Measurements from ENCODE around the gene ZNF219.

The ZNF219 gene

DNA sequence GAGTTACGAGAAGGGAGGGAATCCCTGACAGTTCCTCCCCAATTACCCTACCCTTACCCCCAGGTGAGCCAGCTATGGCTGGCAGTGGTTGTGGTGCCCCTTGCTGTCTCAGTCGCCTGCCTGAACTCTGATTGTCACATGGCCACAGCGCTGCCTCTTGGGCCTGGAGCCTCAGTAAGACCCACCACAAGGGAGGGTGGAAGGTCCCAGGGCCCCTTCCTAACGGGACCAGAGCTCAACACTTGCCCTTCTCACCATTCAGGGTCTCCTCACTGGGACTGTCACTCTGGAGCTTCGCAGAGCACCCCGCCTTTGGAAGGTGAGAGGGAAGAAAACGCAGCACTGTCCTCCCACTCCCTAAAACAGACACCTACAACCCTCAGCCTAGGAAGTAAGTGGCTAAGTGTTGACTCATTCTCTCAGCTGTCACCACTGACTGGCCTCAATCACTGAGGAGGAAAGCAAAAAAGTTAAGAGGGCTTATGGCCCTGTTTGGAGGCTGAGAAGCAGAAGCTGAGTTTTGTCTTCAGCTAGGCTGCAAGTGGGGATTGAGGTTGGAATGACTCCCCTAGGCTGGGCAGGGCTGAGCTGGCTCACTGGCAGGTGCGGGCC is 3.5 kb upstream of the ZNF219 start:
- FAIRE-seq: no peak

DNA sequence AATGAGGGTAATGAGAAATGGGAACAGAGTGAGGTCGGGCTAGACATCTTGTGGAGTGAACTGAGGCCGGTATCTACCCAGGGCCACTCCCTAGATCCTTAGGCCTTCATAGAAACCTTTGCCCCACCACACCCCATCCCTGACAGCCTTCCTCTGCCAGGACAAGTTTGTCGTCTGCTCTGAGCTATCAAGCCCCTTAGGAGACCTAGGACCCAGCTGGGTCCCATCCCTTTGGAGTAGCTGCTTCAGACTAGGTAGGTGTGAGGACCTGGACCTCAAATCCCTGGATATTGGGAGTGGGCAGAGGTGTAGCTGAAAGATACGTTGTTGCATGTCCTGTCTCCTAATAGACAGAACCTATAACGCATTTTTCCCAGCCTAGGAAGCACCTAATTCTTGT is 2.5 kb upstream of the ZNF219 start, which contains the start of gene TMEM253:
Gene TMEM253 (plus strand): TSS at position 136 of the 400 bp plus-strand sequence. CDS start 278 bp downstream, outside the sequence.
- no peak for FAIRE-seq

DNA sequence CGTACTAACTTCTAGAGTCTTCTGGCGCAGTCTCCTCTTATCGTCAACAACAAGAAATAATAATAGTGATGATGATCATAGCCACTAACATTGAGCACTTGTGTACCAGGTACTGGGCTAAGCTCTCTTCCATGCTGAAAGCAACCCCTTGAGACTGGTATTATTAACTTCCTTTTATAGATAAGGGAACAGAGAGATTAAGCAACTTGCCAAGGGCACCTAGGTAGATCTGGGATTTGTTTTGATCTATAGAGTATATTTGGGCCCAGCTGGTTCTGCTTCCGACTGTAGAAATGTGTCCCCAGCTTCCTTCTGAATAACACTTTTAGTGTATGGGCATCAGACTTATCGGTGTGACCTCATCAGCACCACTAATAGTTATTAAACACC is 1.1 kb upstream of the ZNF219 start:
- no peak for FAIRE-seq

DNA sequence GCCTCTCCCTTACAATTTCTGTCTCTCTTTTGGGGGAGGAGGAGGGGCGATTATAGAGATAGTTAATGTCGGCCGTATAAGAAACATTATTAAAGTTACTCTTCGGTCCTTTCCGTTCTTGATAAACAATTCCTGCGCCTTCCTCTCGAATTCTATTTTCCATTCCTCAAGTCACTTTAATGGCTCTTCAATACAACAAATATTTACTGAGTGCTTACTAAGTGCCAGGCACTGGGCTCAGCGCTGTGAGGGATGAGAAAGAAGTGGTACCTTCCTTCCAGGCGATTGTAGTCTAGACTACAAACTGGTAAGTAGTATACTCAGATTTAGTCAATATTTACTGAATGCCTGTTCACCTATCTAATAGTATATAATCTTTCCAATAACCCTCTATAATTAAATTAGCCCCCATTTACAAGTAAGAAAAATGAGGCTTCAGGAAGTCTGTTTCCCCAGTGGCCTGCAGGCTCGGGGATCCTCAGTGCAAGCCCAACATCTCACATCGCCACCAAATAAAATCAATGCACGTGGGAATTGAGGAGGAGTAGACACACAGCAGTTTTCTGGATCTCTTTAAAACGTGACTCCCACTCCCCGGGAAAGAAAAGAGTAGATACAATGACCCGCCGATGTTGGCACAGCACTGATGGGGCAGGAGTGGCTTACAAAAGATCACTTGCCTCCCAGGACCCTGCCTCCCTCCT is 589 bp upstream of the ZNF219 start:
- no peak for FAIRE-seq

DNA sequence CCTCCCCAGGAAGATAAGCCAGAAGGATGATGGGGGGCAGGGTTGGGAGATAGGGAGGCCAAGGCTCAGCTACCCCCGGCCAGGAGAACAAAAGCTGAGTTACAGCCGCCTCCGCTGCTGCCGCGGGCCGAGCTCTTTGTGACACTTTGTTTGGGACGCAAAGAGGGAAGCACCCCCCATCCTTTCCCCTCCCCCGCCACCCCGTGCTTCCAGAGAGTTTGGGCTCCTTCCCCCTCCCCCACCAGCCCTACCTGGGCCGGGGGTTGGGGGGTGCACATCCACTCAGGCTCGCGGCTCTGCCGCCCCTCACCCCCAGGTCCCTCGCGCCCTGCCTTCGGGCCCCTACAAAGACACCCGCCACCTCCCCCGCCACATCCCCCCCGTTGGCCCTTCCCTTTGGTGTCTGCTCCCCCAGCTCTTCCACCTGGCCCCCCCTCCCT is 799 bp downstream of the ZNF219 start:
- no peak for FAIRE-seq

DNA sequence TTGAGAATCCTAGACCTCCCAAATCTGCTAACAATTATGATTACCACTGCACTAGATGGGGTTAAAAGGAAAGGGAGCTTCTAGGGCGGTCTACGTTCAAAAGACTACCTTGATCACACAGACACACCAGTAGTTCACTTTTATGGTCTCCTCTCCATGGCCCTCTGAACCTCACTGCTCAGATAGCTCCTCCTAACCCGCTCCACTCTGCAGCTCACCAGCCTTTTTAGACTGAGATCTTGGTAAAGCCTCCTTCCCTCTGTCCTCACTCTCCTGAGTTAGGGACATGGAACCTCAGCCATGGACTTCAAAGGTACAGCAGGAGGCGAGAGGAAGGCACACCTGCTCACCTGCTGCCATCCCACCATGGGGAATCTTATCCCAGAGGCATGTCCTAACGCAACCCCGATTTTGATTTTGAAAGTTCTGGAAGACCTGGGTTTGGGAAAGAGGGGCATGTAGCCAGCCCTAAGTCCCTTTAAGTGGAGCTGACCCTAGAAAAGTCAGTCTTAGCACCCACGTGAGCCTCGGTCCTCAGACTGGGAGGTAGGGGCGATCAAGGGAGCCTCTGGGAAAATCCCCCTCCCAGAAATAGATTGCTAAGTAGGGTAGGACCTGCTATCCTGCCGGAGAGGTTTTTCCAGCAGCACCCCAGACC is 1.3 kb downstream of the ZNF219 start:
- no peak for FAIRE-seq

DNA sequence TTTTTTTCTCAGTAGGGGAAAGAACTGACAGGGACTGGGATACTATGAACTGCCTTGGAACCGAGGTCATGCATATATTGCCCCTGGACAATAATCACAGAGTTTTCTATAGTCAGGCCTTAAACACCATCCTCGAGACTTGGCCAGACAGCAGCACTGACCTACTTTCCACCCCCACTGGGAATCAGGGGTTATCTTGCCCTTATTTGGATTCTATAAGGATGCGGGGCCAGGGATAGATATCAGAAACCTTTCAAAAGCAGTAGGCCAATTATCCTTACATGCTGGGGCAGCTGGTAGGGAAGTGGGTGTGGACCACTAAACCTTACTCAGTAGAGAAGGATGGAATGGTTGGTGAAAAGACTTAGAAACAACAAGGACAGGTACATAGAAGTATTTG is 2.0 kb downstream of the ZNF219 start:
- no peak for FAIRE-seq

DNA sequence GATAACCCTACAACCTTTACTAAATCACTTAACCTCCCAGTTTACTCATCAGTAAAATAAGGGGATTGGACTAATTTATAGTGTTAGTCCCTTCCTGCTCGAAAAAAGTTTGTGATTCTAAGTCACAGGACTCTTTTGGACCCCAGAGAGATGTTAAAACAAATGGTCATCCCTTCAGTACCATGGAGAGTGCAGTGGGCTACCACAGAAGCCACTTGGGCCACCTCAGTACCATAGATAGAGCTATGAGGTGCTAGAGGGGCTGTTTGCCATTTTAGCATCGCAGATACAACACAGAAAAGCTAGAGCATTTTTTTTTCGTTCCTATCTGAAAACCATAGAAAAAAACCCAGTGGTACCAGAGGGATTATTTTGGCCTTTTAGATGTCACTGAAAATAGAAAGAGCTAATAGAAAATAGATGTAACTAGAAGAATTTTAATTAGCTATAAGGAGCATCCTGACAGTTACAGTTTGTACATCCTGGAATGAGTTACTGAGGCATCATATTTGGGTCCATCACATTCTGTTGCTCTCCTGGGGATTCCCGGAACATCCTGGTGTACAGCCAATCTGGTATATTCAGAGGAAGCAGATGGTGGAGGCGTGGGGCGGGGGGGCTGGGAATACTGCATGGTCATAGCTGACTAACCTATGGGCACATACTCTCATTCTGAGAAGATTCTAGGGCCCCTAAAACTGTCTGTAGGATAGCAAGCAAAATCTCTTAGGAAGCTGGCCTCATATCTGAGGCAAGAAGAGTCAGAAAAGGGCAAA is 2.8 kb downstream of the ZNF219 start:
- no peak for FAIRE-seq

DNA sequence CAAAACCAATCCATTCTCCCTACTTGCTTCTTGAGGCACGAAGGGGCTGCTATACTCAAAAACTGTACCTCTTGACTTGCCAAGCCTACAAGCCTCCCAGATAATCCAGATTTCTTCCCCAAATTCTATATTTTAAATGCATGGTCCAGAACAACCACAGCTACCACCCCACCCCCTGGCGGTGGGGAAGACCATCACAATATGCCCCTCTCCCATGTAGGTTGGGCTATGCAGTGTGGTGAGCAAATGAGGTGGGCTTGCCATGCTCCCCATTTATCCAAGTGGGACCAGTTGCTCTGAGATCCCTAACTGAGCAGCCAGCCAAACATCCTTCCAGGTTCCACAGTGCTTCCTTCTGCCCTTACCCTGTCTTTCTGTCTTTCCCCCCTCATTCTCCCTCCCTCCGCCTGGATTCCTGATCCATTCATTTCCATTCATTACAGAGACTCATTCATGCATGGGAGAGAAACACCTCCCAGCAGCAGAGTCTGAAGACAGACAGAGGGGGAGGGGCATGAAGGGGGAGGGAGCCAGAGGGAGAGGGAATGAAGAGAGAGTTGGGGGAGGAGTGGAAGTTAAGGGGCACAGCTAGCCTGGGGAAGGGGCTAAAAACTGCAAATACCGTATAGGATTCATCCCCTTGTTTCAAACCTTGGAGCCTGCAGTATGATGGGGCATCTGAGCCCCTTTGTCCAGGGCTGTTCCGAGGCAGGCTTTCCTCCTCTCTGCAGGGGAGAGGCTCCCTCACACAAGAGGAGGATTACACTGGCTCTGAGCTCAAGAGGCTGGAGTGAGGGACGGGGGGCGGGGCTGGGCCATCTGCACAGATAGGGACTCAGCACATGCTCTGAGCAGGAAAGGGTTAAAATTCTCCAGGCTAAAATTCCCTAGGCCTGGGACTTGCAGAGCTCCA is 4.4 kb downstream of the ZNF219 start:
- FAIRE-seq: no peak

DNA sequence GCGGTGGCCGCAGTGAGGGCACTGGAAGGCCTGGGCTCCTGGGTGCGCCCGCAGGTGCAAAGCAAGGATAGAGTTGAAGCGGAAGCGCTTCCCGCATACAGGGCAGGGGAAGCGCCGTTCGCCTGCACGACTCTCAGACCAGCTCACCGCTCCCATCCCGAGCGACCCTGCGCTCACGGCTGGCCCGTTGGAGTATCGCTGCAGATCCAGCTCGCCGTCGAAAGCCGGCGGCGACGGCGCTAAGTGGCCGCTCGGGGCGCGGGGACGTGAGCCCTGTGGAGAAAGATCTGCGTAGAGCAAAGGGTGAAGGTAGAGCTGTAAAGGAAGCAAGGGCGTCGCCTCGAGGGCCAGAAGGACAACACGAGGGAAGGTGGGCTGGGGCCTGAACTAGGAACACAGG is 5.4 kb downstream of the ZNF219 start:
- no peak for FAIRE-seq

DNA sequence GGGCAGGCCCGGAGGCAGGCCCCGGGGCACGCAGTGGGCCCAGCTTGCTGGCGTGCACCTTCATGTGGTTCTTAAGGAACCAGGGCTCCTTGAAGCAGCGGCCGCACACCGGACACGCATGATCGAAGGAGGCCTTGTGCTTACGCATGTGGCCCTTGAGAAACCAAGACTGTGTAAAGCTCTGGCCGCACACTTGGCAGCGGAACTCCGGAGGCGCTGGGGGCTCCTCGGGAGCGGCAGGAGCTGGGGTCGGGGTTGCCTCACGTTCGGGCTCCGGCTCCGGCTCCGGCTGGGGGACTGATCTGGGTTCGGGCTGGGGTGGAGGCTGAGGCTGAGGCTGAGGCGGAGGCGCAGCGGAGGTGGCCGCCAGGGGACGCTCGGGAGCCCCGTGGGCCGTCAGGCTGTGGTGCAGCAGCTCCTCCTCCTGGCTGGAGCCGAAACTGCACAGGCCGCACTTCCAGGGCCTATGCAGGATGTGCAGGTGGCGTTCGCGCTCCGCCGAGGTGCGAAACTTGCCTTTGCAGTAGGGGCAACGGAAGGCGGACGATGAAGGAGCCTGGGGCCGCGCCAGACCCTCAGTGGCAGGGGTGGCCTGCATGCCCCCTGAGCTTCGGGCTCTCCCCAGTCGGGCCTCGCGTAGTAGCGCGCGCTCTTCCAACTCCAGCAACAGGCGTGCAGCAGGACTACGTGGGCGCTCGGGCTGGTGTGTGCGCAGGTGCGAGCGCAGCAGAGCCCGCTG is 6.0 kb downstream of the ZNF219 start:
- no peak for FAIRE-seq

DNA sequence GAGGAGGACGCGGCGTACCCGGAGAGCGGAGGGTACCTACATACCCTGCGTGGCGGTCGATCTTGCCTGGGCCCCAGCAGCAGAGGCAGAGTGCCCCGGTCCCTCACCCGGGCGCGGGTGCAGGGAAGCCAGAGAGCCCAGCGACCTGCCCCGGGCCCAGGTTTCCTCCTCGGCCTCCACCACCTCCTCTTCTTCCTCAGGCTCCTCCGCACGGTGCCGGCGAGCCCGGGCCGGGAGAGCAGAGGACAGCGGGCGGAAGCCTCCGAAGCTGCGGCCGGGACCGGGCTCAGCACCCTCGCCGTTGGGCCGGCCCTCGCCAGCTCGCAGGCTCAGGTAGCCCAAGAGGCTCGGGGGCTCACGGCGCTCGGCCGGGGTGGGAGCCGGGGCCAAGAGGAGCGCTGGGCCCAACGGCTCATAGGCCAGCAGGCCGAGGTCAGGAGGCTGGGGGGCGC is 6.6 kb downstream of the ZNF219 start:
- no peak for FAIRE-seq

DNA sequence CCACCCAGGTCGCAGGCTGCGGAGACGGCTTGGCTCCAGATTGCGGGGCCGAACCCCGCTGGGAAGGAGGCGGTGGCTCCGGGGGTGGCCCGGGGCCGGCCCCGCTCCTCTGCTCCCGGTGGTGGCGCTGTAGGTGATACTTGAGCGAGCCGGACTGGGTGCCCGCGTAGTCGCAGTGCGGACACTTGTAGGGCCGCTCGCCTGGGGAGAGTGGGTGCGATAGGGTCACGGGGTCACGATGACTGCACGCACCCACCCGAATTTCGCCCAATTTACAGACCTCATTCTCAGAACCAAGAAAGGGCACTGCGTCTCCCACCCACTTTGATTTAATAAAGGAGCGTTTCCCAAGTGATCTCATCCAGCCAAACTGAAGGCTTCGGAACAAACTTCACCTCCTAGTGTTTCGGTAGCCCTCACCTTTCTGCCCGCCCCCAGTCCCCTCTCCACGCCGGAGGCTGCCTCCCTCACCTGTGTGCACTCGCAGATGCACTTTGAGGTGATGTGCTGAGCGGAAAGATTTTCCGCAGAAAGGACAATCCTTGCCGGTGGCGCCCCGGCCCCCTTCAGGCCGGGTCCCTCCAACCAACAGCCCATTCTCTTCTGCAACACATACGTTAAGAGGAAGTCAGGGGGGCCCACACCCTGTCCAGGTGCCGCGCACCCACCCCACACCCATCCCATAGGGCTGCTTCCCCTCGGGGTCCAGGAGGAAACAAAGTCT is 7.4 kb downstream of the ZNF219 start:
- no peak for FAIRE-seq

DNA sequence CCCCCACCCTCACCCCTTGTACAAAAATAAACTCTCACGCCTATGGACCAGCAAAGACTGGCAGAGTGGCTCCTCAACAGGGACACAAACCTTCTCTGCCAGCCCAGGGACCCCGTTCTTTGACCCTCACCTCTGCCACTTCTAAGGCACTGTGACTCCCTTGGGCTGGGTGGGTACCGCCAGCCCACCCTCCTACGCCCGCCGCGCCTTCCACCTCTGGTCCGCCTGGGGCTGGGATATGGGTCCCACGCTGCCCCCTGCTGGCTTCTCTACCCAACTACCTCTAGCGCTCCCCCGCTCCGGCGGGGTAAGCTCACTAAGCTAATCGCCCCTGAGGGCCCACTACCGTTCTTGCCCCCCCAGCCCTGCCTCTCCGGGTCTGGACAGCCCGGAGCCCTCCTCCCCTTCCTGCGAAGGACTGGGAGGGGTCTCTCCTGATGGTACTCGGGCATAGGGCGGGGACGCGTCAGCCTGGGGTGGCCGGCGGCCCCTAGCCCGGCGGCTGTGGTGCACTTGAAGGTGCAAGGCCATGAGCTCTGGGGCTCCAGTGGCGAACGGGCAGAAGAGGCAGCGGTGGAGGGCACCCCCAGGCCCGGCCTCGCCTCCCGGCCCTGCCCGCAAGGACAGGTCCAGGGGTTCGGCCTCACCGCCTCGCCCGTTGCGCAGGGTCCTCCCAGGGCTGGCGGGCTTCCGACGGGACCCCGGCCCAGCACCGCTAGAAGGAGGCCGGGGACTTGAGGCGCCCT is 8.1 kb downstream of the ZNF219 start:
- FAIRE-seq: no peak

DNA sequence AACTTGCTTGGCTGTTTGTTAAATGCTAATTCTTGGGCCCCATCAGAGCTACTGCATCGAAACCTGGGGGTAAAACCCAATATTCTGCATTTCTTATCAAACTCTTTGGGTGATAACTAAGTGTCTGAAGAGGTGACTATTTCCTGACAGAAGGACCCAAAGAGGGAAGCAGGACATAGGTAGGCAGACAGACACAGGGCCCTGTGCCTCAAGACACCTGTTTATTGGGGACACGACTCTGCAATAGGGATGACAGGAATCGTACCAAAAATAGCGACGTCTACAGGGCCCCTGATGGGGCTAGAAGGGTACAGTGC is 8.6 kb downstream of the ZNF219 start:
- no peak for FAIRE-seq

DNA sequence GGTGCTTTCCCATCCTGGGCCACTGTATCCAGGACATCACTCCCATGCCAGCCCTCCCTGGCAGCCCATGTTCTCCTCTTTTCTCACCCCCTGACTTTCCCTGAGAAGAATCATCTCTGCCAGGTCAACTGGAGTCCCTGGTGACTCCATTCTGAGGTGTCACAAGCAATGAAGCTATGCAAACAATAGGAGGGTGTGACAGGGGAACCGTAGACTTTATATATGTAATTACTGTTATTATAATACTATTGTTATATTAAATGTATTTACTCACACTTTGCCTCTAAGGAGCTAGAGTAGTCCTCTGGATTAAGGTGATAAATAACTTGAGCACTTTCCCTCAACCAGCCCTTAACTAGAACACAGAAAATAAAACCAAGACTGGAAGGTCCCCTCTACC is 9.2 kb downstream of the ZNF219 start:
- no peak for FAIRE-seq

DNA sequence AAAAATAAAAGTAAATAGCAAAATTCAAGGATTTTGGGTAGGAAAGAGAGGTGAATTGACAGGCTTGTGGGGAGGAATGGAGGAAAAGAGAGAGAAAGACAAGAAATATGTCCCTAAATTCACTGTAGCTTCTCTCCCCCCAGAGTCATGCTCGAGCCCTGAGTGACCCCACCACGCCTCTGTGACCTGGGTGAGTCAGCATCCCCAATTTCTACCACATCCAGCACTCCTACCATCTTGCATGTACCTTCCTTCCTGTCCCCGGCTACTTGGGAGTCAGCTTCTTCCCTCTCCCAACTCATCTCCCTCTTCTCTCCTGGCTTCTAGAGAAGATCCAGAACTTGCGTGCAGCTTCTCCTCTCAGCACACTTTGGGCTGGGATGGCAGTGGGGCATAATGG is 9.8 kb downstream of the ZNF219 start:
- no peak for FAIRE-seq

DNA sequence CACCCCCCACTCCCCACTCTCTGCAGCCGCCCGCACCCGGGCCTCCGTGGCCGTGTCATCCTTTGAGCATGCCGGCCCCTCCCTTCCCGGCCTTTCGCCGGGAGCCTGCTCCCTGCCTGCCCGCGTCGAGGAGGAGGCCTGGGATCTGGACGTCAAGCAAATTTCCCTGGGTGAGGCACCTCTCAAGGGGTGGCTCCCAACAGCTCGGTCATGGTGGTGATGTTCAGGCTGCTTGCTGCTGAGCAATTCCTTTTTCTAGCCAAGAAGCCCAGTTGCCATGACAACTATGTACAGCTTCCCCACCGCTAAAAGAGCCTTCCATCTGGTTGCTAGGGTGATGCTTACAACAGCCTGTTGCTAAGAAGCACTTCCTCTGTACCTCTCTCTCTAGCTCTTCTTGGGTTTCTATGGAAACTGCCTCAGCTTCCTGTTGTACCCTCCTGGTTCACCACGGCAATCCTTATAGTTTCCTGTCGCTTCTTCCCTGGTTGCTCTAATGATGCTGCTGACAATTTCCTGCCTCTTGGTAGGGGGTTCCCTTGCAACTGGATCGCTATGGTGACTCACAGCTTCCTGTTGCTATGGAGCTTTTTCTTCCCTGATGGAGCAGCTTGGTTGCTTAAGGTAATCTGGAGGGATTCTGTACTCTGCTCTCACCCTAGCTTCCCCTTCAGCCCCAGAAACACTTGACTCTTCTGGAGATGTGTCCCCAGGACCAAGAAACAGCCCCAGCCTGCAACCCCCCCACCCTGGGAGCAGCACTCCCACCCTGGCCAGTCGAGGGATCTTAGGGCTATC is 11.0 kb downstream of the ZNF219 start:
- no peak for FAIRE-seq

DNA sequence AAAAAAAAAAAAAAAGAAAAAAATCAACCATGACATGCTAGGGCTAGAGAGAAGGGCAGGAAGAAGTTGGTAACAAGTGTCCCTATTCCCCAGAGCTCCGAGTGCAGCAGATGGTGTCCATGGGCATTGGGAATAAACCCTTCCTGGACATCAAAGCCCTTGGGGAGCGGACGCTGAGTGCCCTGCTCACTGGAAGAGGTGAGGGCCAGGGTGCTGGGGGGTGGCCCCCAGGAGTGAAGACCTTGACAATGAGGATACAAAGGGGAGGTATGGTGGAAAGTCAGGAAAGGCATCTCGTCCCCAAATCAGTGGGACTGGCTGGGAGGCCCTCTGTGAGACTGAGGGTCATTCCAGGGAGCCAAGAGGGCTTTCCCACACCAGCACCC is 11.6 kb downstream of the ZNF219 start:
- no peak for FAIRE-seq

Measured in TTC549 (cell line).